ENCODE measurements around the gene MEGF8.

The MEGF8 gene

DNA sequence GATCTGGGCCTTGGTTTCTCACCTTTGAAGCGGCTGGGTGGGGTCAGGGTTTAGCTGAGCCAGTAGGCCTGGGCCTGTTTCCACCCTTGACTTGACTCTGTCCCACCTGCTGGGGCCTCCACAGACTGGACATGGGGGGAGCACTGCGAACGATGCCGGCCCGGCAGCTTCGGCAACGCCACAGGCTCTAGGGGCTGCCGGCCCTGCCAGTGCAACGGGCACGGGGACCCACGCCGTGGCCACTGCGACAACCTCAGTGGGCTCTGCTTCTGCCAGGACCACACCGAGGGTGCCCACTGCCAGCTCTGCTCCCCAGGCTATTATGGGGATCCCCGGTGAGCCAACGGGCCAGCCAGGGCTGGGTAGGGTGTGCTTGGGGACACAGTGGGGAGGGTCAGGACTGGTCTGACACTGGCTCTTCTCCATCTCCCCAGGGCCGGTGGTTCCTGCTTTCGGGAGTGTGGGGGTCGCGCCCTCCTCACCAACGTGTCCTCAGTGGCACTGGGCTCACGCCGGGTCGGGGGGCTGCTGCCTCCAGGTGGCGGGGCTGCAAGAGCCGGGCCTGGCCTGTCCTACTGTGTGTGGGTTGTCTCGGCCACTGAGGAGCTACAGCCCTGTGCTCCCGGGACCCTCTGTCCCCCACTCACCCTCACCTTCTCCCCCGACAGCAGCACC is 28.0 kb downstream of the MEGF8 start:
- no peak for DNase-seq (ENCODE audit: low read depth in 4 of 4, low spot score in 1 of 4)

DNA sequence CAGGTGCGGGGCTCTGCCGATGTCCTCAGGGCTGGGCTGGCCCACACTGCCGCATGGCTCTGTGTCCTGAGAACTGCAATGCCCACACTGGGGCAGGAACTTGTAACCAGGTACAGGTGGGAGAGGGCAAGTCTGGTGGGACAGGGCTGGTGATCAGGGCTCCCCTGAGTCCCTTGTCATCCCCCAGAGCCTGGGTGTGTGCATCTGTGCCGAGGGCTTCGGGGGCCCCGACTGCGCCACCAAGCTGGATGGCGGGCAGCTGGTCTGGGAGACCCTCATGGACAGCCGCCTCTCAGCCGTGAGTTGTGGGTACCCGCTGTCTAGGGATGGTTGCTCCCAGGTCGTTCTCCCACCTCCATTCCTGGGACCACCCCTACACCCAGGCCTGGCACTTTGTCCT is 30.5 kb downstream of the MEGF8 start:
- DNase-seq (ENCODE audit: low read depth in 4 of 4, low spot score in 1 of 4), result no peak

DNA sequence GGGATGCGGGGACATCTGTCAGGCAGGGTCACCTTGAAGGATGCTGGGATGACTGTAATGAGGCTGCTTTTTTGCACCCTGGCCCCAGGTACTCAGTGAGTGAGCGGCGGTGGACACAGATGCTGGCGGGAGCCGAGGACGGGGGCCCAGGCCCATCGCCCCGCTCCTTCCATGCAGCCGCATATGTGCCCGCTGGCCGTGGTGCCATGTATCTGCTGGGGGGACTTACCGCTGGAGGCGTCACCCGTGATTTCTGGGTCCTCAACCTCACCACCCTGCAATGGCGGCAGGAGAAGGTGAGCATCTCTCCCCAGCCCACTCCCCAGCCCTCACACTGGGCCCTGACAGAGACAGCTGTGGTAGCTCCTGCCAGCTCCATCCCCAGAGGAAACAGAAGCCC is 31.3 kb downstream of the MEGF8 start:
- no peak for DNase-seq (ENCODE audit: low read depth in 4 of 4, low spot score in 1 of 4)

DNA sequence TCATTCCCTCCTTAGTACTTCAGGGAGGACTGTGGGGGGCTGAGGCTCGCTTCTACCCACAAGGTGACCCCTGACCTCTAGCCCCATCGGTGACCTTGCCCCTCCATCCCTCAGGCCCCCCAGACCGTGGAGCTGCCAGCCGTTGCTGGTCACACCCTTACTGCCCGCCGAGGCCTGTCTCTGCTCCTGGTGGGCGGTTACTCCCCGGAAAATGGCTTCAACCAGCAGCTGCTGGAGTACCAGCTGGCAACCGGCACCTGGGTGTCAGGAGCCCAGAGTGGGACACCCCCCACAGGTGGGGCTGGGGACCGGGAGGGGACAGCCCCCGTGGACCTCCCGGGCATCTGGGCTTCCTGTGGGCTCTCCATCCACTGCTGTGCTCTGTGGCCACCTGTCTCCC is 31.9 kb downstream of the MEGF8 start:
- no peak for DNase-seq (ENCODE audit: low read depth in 4 of 4, low spot score in 1 of 4)

DNA sequence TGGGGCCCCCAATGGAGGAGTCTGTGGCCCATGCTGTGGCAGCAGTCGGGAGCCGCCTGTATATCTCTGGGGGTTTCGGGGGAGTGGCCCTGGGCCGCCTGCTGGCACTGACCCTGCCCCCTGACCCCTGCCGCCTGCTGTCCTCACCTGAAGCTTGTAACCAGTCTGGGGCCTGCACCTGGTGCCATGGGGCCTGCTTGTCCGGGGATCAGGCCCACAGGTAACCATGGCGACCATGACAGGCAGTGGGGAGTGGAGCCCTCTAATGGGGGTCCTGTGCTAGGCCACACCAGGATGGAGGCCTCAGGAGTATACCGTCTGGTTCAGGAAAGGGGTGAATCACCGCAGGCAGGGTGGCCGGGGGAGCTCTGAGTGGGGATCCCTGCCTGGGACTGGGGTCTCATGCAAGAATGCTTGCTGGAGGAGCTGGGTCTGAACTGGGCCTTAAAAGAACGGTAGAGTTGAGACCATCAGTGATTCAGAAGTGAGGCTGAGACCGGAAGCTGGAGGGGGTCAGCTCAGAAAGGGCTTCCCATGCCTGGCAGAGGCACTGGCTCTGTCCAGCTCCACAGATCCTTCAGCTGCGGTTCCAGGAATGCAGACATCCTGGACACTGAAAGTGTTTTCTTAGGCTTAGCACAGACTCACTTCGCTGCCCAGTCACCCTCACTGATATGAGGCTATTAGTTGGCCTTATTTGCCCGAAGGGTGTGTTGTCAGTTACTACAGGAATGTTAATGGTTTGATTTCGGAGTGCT is 35.5 kb downstream of the MEGF8 start:
- no peak for DNase-seq (ENCODE audit: low read depth in 4 of 4, low spot score in 1 of 4)

DNA sequence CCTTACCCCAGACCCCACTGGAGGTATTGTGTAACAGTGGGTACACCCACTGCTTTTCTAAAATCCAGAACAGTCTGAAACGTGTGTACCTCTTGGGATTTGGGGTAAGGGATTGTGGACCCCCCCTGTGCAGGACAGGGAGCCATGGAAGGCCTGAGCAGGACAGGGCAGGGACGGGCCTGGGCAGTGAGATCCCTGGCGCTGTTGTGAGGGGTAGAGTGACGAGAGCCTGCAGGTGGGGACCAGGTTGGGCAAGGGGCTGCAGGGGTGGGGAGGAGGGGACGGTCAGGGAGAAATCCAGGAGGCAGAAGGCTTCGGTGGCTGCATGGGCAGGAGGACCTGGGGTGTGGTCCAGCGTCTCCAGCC is 36.1 kb downstream of the MEGF8 start:
- no peak for DNase-seq (ENCODE audit: low read depth in 4 of 4, low spot score in 1 of 4)

DNA sequence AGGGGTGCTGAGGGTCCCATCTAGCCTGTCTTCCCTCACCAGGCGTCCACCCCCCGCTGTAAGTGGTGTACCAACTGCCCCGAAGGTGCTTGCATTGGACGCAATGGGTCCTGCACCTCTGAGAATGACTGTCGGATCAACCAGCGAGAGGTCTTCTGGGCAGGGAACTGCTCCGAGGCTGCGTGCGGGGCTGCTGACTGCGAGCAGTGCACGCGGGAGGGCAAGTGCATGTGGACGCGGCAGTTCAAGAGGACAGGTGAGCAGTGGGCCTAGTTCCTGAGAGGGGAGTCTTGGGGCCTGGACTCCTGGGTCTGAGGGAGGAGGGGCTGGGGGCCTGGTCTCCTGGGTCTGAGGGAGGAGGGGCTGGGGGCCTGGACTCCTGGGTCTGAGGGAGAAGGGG is 36.9 kb downstream of the MEGF8 start:
- DNase-seq (ENCODE audit: low read depth in 4 of 4, low spot score in 1 of 4), result no peak

DNA sequence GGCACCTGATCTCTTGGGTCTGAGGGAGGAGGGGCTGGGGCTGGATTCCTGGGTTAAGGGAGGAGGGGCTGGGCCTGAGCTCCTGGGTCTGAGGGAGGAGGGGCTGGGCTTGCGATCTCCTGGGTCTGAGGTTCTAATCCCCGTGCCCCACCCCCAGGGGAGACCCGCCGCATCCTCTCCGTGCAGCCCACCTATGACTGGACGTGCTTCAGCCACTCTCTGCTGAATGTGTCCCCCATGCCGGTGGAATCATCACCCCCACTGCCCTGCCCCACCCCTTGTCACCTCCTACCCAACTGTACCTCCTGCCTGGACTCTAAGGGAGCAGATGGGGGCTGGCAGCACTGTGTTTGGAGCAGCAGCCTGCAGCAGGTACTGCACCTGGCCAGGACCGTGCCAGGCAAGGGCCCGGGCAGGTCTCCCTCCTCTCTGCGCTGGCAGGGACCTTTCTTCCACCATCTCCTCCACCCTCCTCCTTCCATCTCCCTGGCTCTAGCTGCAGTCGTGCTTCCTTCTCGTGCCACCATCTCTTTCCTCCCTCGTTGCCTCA is 37.5 kb downstream of the MEGF8 start:
- no peak for DNase-seq (ENCODE audit: low read depth in 4 of 4, low spot score in 1 of 4)

DNA sequence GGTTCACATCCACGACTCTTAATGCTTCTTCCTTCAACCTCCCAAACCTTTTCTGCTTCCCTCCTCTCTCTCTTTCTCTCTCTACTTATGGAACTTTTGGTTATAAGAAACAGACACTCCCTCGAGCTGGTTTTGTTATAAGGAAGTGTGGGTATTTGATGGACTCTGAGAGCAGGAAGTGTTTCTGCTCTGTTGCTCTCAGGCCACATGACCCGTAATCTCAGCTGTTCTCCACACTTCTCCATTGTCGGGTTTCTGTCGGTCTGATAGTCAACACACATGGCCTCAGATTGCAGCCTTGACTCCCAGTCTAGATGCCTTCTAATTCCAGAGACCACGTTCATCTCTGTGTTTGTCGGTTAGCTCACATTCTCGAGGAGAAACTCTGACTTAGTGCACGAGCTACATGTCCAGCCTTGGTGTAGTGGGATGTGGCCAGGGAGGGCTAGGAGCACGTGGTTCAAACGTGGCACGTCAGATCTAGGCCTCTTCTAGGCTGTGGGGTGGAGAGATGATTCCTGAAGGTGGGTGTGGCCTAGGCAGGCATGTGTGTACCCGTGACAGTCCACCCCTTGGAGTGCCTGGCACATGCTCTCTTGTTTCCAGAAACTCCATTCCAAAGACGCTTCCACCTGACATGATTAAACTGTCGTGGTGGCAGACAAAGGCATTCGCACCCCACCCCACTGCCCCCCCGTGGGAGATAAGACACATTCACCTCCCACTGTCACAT is 38.3 kb downstream of the MEGF8 start:
- no peak for DNase-seq (ENCODE audit: low read depth in 4 of 4, low spot score in 1 of 4)

DNA sequence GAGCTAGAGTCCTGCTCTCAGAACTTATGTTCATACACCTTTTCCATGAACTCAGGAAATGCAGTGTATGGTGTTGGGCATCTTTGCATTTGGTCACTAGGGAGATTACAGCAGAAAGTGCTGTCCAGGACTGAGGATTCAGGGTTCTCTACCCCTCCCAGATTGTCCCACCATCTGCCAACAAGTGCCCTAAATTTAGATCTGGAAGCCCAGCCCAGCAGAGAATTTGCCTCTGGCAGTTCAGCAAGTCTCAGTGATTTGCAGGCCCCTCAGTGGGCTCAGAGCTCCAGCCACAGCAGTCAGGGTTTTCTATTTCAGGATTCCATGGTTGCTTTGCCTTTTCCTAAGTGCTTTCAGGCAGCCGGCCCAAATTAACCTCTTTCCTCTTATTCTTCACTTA is 41.2 kb downstream of the MEGF8 start:
- DNase-seq (ENCODE audit: low read depth in 4 of 4, low spot score in 1 of 4), result no peak

DNA sequence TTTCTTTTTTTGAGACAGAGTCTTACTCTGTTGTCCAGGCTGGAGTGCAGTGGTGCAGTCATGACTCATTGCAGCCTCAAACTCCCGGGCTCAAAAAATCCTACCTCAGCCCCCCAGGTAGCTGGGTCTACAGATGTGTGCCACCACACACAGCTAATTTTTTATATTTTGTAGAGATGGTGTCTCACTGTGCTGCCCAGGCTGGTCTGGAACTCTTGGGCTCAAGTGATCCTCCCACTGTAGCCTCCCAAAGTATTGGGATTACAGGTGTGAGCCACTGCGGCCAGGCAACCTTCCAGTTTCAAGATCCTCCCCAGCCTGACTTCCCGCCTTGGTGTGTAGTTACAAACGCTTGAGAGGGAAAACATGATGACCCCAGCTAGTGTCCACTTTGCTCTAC is 42.5 kb downstream of the MEGF8 start:
- DNase-seq (ENCODE audit: low read depth in 4 of 4, low spot score in 1 of 4), result no peak

DNA sequence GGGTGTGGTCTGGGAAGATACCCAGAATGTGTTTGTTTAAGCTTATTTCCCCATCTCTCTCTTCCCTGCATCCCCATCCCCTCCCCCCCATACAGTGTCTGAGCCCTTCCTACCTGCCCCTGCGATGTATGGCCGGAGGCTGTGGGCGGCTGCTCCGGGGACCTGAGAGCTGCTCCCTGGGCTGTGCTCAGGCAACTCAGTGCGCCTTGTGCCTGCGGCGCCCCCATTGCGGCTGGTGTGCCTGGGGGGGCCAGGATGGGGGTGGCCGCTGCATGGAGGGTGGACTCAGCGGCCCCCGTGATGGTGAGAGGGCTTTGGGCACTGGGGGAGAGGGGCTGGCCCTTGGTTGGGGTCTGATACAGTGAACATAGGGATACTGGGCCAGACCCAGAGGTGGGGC is 42.9 kb downstream of the MEGF8 start:
- DNase-seq (ENCODE audit: low read depth in 4 of 4, low spot score in 1 of 4), result no peak

DNA sequence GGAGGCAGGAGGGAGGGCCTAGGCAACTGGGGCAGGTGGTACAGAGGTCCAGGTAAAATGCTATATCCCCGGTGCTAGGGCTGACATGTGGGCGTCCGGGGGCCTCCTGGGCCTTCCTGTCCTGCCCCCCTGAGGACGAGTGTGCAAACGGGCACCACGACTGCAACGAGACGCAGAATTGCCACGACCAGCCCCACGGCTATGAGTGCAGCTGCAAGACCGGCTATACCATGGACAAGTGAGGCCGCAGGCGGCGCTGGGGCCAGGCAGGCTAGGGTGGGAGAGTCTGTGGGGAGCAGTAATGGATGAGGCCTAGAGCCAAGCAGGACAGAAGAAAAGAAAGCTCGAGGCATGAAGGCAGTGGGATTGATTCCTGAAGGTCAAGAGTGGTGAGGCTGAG is 43.3 kb downstream of the MEGF8 start:
- no peak for DNase-seq (ENCODE audit: low read depth in 4 of 4, low spot score in 1 of 4)

DNA sequence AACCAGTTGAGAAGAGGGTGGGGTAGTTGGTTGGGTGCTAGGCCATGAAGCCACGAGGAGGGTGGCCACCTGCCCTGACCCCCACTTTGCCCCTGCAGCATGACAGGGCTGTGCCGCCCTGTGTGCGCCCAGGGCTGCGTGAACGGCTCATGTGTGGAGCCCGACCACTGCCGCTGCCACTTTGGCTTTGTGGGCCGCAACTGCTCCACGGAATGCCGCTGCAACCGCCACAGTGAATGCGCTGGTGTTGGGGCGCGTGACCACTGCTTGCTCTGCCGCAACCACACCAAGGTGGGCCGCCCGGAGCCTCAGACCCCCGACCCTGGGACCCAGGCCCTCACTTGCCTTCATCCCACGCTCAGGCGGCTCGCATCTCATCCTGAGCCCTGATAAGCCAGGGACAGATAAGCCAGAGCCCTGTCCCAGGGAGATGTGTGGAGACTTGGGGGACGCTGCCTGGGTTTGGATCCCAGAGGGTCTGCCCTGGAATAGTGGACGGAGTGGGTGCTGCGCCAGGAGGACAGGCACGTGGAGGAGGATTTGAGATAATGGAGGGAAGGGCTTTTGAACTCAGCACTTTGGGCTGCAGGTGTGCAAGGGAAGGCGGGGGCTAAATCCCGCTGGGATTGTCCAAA is 44.1 kb downstream of the MEGF8 start:
- no peak for DNase-seq (ENCODE audit: low read depth in 4 of 4, low spot score in 1 of 4)

DNA sequence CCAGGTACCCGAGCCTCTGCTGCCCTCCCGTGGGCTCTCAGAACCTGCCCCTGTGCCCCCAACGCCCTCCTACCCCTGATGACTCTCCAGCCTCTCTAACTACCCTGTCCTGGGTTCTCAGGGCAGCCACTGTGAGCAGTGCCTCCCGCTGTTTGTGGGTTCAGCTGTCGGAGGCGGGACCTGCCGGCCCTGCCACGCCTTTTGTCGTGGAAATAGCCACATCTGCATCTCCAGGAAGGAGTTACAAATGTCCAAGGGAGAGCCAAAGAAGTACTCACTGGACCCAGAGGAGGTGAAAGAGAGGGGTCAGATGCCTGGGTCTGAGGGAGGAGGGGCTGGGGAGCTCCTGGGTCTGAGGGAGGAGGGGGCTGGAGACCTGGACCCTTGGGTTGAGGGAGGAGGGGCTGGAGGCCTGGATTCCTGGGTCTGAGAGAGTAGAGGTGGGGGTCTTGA is 44.7 kb downstream of the MEGF8 start:
- DNase-seq (ENCODE audit: low read depth in 4 of 4, low spot score in 1 of 4), result no peak

DNA sequence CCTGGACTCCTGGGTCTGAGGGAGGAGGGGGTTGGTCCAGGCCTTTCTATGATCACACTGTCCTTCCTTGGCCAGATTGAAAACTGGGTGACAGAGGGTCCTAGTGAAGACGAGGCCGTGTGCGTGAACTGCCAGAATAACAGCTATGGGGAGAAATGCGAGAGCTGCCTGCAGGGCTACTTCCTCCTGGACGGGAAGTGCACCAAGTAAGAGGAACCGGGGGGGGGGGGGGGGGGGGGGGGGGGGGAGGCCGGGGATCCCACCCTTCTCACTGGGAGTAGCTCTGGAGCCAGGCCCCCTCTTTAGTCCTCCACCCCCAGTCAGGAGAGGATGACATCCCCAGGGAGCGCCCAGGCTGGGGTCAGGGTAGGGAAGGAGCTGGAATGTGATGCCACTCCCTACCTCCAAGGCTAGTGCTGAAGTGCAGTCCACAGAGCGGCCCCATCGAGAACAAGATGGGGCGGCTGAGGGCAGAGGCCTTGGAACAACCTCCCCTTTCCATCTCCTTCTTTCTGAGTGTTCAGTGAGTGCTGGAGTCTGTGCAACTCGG is 45.3 kb downstream of the MEGF8 start:
- DNase-seq (ENCODE audit: low read depth in 4 of 4, low spot score in 1 of 4), result no peak

DNA sequence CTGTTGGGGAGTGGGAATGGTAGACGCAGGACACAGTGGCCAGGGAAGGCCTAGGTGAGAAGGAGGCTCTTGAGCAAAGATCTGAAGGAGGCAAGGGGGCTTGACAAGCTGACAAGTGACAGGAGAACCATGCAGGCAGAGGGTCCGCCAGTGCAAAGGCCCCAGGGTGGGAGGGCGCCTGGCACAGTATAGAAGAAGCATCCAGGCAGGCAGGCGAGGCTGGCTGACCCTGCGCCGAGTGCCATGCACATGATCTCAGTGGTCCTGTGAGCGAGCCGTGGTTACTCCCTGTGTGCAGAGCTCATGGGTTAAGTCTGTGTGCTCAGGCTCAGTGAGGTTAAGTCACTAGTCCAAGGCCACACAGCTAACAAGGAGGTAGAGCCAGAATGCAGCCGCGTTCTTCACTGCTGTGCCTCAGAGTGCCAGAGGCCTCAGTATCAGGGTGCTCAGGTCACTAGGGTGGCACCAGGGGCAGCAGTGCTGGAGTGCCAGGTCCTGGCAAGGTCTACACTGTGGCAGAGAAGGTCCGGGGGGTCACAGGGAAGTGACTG is 49.5 kb downstream of the MEGF8 start:
- DNase-seq (ENCODE audit: low read depth in 4 of 4, low spot score in 1 of 4), result no peak

DNA sequence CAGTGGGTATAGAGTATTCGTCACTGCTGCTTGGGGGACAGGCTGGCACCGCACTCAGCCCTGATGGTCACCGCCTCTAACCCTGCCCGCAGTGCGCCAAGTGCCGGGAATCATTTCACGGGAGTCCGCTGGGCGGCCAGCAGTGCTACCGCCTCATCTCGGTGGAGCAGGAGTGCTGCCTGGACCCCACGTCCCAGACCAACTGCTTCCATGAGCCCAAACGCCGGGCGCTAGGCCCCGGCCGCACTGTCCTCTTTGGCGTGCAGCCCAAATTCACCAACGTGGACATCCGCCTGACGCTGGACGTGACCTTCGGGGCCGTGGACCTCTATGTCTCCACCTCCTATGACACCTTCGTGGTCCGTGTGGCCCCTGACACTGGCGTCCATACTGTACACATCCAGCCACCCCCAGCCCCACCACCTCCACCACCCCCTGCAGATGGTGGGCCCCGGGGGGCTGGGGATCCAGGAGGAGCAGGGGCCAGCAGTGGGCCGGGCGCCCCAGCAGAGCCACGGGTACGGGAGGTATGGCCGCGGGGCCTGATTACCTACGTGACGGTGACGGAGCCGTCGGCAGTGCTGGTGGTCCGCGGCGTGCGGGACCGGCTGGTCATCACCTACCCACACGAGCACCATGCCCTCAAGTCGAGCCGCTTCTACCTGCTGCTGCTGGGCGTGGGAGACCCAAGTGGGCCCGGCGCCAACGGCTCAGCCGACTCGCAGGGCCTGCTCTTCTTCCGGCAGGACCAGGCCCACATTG is 50.2 kb downstream of the MEGF8 start:
- no peak for DNase-seq (ENCODE audit: low read depth in 4 of 4, low spot score in 1 of 4)

DNA sequence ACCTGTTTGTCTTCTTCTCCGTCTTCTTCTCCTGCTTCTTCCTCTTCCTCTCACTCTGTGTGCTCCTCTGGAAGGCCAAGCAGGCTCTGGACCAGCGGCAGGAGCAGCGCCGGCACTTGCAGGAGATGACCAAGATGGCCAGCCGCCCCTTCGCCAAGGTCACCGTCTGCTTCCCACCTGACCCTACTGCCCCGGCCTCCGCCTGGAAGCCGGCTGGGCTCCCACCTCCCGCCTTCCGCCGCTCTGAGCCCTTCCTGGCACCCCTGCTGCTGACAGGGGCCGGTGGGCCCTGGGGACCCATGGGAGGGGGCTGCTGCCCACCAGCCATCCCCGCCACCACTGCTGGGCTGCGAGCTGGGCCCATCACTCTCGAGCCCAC is 50.7 kb downstream of the MEGF8 start:
- DNase-seq (ENCODE audit: low read depth in 4 of 4, low spot score in 1 of 4), result no peak

All from stimulated activated CD4-positive, alpha-beta T cell treated with anti-CD3 and anti-CD28 coated beads, Interleukin-1b, Interleukin-23, amount 100 ng/mL, for 24 hours (primary cell).